OCI-LY7 (cell line): ENCODE data around the gene TMEM39B. TPM values are rescaled to one million over a fixed set of nuclear protein-coding genes. Genes with fewer than 3 reads are reported as not detected.

Source experiments
- BruUV-seq: library from RNA; stranded (reverse); fragments of 400-500 nt; replicated peaks from 2 replicates; lab custom pipeline; 2021; lab: Mats Ljungman, UMichigan
- CTCF ChIA-PET: fragments of 300-600 bp; sonication (Branson Sonifier 250); formaldehyde crosslinking; loops from one replicate; lab custom pipeline; 2022; ENCODE audit warnings: antibody characterized with exemption; ENCODE audit not compliant: unreplicated experiment; lab: Charles Lee
- POLR2A ChIA-PET: fragments of 300-600 bp; sonication (Branson Sonifier 250); formaldehyde crosslinking; loops from one replicate; lab custom pipeline; 2022; ENCODE audit warnings: antibody characterized with exemption; lab: Charles Lee
- DNase-seq: peaks from one replicate; pipeline ENCODE4 v3.0.0-alpha.2; 2015; ENCODE audit warnings: low spot score
- H2AFZ ChIP-seq: fragments of 200-600 bp; sonication (generic), shearing (Covaris generic); 2 replicates; pipeline ENCODE4 v1.6.1; 2014; ENCODE audit warnings: mild to moderate bottlenecking, antibody characterized with exemption, low read length, moderate library complexity
- H3K27ac ChIP-seq: fragments of 200-600 bp; sonication (generic); 2 replicates; pipeline ENCODE4 v1.5.1; 2014; ENCODE audit warnings: mixed run types, low read depth, mild to moderate bottlenecking, moderate library complexity, low read length, inconsistent platforms; ENCODE audit not compliant: poor library complexity, severe bottlenecking
- H3K36me3 ChIP-seq: fragments of 200-600 bp; sonication (generic); 2 replicates; pipeline ENCODE4 v1.6.1; 2014; ENCODE audit warnings: mild to moderate bottlenecking, antibody characterized with exemption, low read length, moderate library complexity, mixed read lengths; ENCODE audit not compliant: insufficient read depth
- H3K4me1 ChIP-seq: fragments of 200-600 bp; sonication (generic); 2 replicates; pipeline ENCODE4 v1.5.1; 2014; ENCODE audit warnings: mild to moderate bottlenecking, low read length; ENCODE audit not compliant: insufficient read depth, poor library complexity, severe bottlenecking
- H3K4me2 ChIP-seq: fragments of 200-600 bp; sonication (generic); 2 replicates; pipeline ENCODE4 v1.6.1; 2014; ENCODE audit warnings: mild to moderate bottlenecking, low read length
- H3K4me3 ChIP-seq: fragments of 200-600 bp; sonication (generic); 2 replicates; pipeline ENCODE4 v1.5.1; 2014; ENCODE audit warnings: mild to moderate bottlenecking, low read depth, low read length; ENCODE audit not compliant: poor library complexity, severe bottlenecking
- H3K79me2 ChIP-seq: fragments of 200-600 bp; sonication (generic); 2 replicates; pipeline ENCODE4 v1.6.1; 2016; ENCODE audit warnings: low read depth, mild to moderate bottlenecking, low read length, moderate library complexity, mixed read lengths; ENCODE audit not compliant: insufficient read depth
- H3K9me2 ChIP-seq: fragments of 200-600 bp; sonication (generic); 2 replicates; pipeline ENCODE4 v1.6.1; 2016; ENCODE audit warnings: mild to moderate bottlenecking, low read length, mixed read lengths; ENCODE audit not compliant: insufficient read depth
- H3K9me3 ChIP-seq: fragments of 200-600 bp; sonication (generic); 2 replicates; pipeline ENCODE4 v1.6.1; 2014; ENCODE audit warnings: mild to moderate bottlenecking, mixed run types, low read length, mixed read lengths
- H4K20me1 ChIP-seq: fragments of 200-600 bp; sonication (generic); 2 replicates; pipeline ENCODE4 v1.6.1; 2014; ENCODE audit warnings: mild to moderate bottlenecking, antibody characterized with exemption, low read length, moderate library complexity, mixed read lengths; ENCODE audit not compliant: insufficient read depth
- EZH2phosphoT487 ChIP-seq: fragments of 200-600 bp; sonication (generic); IDR thresholded peaks from 2 replicates; pipeline ENCODE4 v1.6.1; 2018; ENCODE audit warnings: low read depth, borderline replicate concordance, mild to moderate bottlenecking, mixed run types, antibody characterized with exemption, low read length, moderate library complexity, mixed read lengths
- intact Hi-C: fragments of 100-400 bp; cut with micrococcal nuclease; formaldehyde crosslinking; loops from one replicate; pipeline ENCODE4 v1.10.0; 2022; ENCODE audit not compliant: unreplicated experiment
- total RNA-seq, 2 experiments: library from RNA; depleted of rRNA in 1 of 2; stranded (reverse); fragments of >200 nt in 1 of 2; shearing (Covaris generic) in 1 of 2; gene quantifications; 2 replicates each; pipeline ENCODE4 v1.2.3, GENCODE V29; 2014 to 2022
- TF ChIP-seq, protein P1 (sequence below): fragments of 200-600 bp; sonication (generic); conservative IDR thresholded peaks from 2 replicates; pipeline ENCODE4 v1.5.1; 2014; ENCODE audit warnings: mild to moderate bottlenecking, antibody characterized with exemption, low read length, moderate library complexity, mixed read lengths

Gene TMEM39B
- total RNA-seq, 2 experiments from 2014 or later: 11.3 to 35.9 TPM

DNA sequence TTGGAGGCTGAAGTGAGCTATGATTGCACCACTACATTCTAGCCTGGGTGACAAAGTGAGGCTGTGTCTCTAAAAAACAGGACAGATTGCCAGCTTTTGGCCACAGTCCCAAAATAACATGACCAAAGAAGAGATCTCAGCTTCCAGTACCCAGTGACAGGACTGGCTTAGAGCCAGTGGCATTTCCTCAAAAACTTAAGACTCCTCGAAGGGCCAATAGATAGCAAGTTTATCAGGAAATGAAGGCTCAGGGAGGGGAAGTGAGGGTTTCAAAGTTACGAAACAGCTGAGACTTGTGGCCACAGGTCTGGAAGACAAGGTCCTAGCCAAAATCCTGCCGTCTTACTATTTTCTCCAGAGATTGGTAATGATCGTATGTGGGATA is 6.3 kb upstream of the TMEM39B start:
- no peaks in the 10 kb centered on the region for H3K9me3 ChIP-seq
- H3K4me3 ChIP-seq: no peak overlapping the region
- intact Hi-C loops: loop anchor here (10.0 kb wide), 1 partner anchor 252 kb away; the partner anchor contains the start of gene SPOCD1
- CTCF ChIA-PET: no interaction called here
- DNase-seq: peak; percentile 52
- no peak overlapping the region for H3K4me2 ChIP-seq
- BruUV-seq: no TSS peak
- H3K27ac ChIP-seq: no peak overlapping the region
- no peak overlapping the region for H2AFZ ChIP-seq
- H3K36me3 ChIP-seq: peaks cover 17% of the 10 kb centered on the region
- no peak for TF ChIP-seq EZH2phosphoT487
- TF ChIP-seq, protein P1, sequence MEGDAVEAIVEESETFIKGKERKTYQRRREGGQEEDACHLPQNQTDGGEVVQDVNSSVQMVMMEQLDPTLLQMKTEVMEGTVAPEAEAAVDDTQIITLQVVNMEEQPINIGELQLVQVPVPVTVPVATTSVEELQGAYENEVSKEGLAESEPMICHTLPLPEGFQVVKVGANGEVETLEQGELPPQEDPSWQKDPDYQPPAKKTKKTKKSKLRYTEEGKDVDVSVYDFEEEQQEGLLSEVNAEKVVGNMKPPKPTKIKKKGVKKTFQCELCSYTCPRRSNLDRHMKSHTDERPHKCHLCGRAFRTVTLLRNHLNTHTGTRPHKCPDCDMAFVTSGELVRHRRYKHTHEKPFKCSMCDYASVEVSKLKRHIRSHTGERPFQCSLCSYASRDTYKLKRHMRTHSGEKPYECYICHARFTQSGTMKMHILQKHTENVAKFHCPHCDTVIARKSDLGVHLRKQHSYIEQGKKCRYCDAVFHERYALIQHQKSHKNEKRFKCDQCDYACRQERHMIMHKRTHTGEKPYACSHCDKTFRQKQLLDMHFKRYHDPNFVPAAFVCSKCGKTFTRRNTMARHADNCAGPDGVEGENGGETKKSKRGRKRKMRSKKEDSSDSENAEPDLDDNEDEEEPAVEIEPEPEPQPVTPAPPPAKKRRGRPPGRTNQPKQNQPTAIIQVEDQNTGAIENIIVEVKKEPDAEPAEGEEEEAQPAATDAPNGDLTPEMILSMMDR: no peak
- no peaks in the 10 kb centered on the region for H3K9me2 ChIP-seq
- peaks cover 6% of the 10 kb centered on the region for H3K4me1 ChIP-seq
- H3K79me2 ChIP-seq: no peaks in the 10 kb centered on the region
- POLR2A ChIA-PET: interaction anchor here (0.6 to 1.1 kb wide), 4 partner anchors 11 to 249 kb away, joined by 3 to 5 read pairs (median 4); no protein-coding TSS in a partner anchor
- no peaks in the 10 kb centered on the region for H4K20me1 ChIP-seq

DNA sequence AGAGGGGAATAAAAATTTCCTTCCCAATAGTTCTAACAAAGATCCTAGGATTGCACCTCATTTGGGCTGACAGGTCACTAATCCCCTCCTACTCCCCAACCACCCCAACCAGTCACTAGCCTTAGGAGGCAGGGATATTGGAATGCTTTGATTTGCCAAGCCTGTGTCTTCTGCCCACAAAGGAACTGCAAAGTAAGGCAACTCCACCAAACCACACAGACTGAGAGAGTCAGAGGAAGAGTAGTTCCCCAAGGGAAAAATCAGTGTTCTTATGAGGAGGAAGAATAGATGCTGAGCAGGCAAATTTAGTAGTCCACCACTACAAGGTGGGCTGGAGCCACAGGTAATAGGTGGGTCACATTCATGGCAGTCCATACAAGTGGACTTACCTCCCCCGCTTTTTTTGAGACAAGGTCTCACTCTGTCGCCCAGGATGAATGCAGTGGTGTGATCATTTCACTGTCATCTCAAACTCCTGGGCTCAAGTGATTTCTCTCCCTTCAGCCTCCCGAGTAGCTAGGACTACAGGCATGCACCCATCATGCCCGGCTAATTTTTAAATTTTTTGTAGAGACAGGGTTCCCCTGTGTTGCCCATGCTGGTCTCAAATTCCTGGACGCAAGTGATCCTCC is 3.7 kb upstream of the TMEM39B start:
- no TSS peak for BruUV-seq
- intact Hi-C loops: loop anchor here (10.0 kb wide), 1 partner anchor 254 kb away; the partner anchor contains the start of gene SPOCD1
- Histone ChIP-seq H3K4me1 (peaks cover 24% of the 10 kb centered on the region), H3K9me3 (no peaks in the 10 kb centered on the region), H3K4me2 (no peak overlapping the region), H3K36me3 (peaks cover 2% of the 10 kb centered on the region), H3K4me3 (no peak overlapping the region), H3K27ac (no peak overlapping the region), H3K9me2 (no peaks in the 10 kb centered on the region), H4K20me1 (0 out of 2 replicates have a peak, but pooled peaks cover 1% of the 10 kb centered on the region), H3K79me2 (peaks cover 9% of the 10 kb centered on the region), H2AFZ (no peak overlapping the region)
- POLR2A ChIA-PET: interaction anchor here (1.7 kb wide), 1 partner anchor 53 kb away, joined by 4 read pairs; no protein-coding TSS in a partner anchor
- no peak for TF ChIP-seq EZH2phosphoT487
- TF ChIP-seq, protein P1: no peak
- no peak for DNase-seq
- CTCF ChIA-PET: no interaction called here
